ENCODE data around the gene TRIOBP. TPM values are rescaled to one million over a fixed set of nuclear protein-coding genes. Genes with fewer than 3 reads are reported as not detected.
"Not testable (repeated sequence)": the region's sequence is repeated elsewhere in the genome, so short reads cannot be mapped to it uniquely, and the experiment has no call there.

TRIOBP gene
- total RNA-seq, 2 experiments from 2014 or later = 42.0 to 55.2 TPM

DNA sequence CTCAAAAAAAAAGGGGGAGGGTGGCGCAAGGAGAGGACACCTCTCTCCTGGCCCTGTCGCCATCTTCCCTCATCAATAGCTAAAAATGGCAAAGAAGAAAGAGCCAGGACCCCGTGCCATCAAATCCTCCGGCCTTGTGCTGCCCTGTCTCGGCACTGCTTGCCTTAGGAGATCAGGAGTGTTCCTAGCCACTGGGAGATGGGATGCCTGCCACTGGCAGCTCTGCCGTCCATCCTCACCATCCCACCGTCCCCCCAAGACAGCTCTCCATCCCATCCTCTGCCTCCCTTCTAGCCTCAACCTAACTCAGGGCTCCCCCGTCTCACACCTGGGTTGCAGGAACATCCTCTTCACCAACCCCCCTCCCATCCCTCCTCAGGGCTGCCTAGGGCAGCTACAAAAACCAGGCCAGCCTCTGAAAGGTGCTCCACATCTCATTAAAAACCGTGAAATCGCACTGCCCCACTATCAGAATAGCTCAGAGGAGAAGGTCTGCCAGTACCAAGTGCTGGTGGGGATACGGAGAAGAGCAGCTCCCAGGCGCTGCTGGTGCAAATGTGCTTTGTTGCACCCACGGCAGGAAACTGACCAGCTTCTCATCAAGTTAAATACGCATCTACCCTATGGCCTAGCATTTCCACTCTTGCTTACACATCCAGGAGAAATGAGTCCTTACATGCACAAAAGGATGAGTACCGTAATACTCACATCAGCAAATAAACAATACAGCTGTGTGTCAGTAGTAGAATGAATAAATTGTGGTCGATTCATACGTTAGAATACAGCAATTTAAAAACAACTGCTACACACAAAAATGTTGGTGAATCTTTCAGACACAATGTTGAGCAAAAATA, 79.2 kb downstream of the TRIOBP start:
- CTCF ChIA-PET = no interaction called here
- H3K9me3 Mint-ChIP-seq (ENCODE audit: low read depth) = no peaks in the 10 kb centered on the region
- H3K4me1 Mint-ChIP-seq = no peaks in the 10 kb centered on the region
- no peak overlapping the region for H3K27ac Mint-ChIP-seq
- no peak overlapping the region for H3K4me3 Mint-ChIP-seq
- ATAC-seq (no peak), DNase-seq (no peak)
- no peaks in the 10 kb centered on the region for H3K27me3 Mint-ChIP-seq
- peaks cover 7% of the 10 kb centered on the region for H3K36me3 Mint-ChIP-seq

DNA sequence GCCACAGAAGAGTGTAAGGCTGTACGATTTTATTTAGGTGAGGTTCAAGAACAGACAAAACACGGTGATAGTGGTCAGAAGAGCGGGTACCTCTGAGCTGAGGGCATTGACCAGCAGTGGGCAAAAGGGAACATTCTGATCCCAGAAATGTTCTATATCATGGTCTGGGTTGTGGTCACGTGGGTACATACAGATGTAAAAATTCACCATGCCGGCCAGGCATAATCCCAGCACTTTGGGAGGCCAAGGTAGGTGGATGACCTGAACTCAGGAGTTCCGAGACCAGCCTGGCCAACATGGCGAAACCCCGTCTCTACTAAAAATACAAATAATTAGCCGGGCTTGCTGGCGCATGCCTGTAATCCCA, 79.8 kb downstream of the TRIOBP start:
- CTCF ChIA-PET = no interaction called here
- H3K27ac Mint-ChIP-seq = no peak overlapping the region

DNA sequence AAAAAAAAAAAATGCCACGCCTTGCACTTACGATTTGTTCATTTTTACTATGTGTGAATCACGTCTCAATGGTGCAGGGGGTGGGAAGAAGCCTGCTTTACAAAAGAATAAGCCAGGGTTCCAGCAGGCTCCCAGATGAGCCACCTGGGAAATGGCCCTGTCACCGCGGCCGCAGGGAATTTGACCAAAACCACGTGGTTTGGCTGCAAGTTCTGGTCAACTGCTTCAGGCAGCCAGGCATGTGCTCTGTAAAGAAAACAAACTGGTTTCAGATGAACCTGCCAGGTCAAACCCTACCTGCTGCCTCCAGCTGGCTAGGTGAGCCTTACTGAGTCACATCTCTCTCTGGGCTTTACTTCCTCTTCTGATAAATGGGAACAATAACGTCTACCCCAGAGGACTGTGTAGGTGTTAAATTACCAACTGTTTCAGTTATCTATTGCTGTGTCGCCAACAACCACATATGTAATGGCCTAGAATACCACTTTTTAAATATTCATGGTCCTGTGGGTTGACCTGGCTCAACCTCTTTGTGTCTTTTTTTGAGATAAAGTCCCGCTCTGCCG, 80.4 kb downstream of the TRIOBP start:
- CTCF ChIA-PET = no interaction called here
- Mint-ChIP-seq H3K27ac (no peak overlapping the region), H3K9me3 (ENCODE audit: low read depth) (no peaks in the 10 kb centered on the region), H3K36me3 (peaks cover 7% of the 10 kb centered on the region), H3K27me3 (no peaks in the 10 kb centered on the region), H3K4me1 (no peaks in the 10 kb centered on the region), H3K4me3 (no peak overlapping the region)
- no peak for ATAC-seq
- DNase-seq = no peak

More for the DNA sequence above, 79.8 kb downstream of the TRIOBP start:
- Mint-ChIP-seq H3K36me3 (peaks cover 7% of the 10 kb centered on the region), H3K4me3 (no peak overlapping the region), H3K4me1 (no peaks in the 10 kb centered on the region), H3K9me3 (ENCODE audit: low read depth) (no peaks in the 10 kb centered on the region), H3K27me3 (no peaks in the 10 kb centered on the region)
- DNase-seq (no peak), ATAC-seq (no peak)

DNA sequence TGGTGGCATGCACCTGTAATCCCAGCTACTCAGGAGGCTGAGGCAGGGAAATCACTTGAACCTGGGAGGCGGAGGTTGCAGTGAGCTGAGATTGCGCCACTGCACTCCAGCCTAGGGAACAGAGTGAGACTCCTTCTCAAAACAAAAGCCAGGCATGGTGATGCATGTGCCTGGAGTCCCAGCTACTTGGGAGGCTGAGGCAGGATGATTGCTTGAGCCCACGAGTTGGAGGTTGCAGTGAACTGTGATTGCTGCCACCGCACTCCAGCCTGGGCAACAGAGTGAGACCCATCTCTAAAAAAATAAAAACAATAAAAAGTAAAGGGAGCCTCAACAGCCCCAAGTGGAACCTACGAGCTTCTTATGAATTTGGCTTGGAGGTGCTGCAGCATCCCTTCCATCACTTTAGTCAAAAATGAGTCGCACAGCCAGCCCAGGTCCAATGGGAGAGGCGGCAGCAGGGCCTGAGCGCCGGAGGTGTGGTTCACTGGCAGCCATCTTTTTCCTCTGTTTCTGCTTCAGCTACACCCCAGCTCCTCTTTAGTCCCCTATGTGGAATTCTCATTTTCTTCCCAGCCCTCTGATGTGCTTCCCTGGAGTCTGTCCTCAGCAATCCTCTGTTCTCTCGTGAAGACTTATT, 81.6 kb downstream of the TRIOBP start:
- no peaks in the 10 kb centered on the region for H3K9me3 Mint-ChIP-seq (ENCODE audit: low read depth)
- H3K27ac Mint-ChIP-seq = no peak overlapping the region
- H3K36me3 Mint-ChIP-seq = peaks cover 2% of the 10 kb centered on the region
- H3K4me1 Mint-ChIP-seq = no peaks in the 10 kb centered on the region
- DNase-seq (no peak), ATAC-seq (no peak)
- CTCF ChIA-PET = interaction anchor here (0.6 kb wide), 2 partner anchors 18 to 100 kb away, joined by 3 read pairs; no protein-coding TSS in a partner anchor
- no peak overlapping the region for H3K4me3 Mint-ChIP-seq
- no peaks in the 10 kb centered on the region for H3K27me3 Mint-ChIP-seq

DNA sequence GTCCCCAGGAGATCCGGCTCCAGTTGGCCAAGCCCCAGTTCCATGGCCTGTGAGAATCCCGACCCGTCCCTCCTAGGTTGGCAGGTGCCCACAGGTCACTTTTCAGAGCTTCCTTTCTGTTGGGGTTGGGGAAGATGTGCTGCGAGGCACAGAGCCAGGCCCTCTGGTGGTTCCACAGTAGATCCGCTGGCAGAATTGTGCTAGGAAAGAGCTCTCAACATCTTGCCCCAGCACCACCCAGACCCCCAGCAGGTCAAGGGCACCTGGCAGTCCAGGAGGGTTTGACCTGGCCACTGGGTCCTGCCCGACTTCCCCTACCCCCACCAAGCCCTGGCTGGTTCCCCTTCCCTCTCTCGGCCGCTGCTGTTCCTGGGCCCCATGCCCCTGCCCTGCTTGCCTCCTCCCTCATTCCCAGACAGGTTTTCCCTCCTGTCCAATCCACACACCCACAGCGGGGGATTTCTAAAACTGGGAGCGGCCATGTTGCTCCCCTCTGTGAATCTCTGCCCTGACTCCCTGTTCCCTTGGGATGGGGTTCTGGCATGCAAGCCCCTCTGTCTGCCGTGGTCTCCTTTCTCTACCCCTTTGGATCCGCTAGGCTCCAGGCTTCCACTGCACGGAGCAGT, 84.7 kb downstream of the TRIOBP start:
- no peak for ATAC-seq
- H3K27me3 Mint-ChIP-seq = no peaks in the 10 kb centered on the region

DNA sequence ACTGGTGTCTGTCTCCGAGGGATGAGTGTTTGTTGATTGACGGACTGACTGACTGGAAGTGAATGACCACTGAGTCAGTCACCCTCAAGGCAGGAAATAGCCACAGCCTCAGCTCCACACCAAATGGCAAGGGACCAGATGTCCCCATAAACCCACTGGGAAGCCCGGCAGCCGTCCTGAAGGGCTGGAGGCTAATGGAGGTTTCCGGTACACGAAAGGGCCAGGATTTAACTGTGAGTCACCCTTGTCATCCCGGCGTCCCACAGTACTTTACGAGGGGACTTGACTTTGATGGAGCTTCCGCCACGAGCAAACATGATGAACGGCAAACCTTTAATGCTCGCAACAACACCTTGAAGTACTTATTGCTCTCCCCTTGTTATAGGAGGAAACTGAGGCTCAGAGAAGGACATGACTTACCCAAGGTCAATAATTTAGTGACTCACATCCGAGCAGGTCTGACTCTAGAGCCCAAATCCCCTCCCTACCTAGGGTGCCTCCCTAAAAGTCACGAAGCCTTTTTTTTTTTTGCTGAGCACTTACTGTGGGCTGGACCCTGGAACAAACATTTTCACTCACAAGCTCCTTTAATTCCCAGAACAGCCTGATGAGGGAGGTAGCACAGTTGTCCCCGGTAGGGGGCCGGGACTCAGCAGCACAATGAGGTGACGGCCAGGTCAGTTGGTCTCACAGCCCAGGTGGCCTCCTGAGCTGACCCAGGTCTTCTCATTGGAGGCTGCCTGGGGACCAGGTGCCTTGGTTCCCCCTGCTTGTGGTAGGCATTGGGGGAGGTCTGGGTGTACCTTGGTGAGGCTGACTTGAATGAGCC, 85.7 kb downstream of the TRIOBP start:
- CTCF ChIA-PET = interaction anchor here (1.1 kb wide), 1 partner anchor 152 kb away, joined by 3 read pairs; no protein-coding TSS in a partner anchor
- no peaks in the 10 kb centered on the region for H3K36me3 Mint-ChIP-seq
- no peaks in the 10 kb centered on the region for H3K4me1 Mint-ChIP-seq
- H3K4me3 Mint-ChIP-seq = no peak overlapping the region
- DNase-seq (no peak), ATAC-seq (no peak)
- no peaks in the 10 kb centered on the region for H3K9me3 Mint-ChIP-seq (ENCODE audit: low read depth)
- no peaks in the 10 kb centered on the region for H3K27me3 Mint-ChIP-seq
- H3K27ac Mint-ChIP-seq = no peak overlapping the region

More for the DNA sequence above, 84.7 kb downstream of the TRIOBP start:
- Mint-ChIP-seq H3K36me3 (no peaks in the 10 kb centered on the region), H3K4me3 (no peak overlapping the region), H3K4me1 (no peaks in the 10 kb centered on the region), H3K9me3 (ENCODE audit: low read depth) (no peaks in the 10 kb centered on the region), H3K27ac (no peak overlapping the region)
- CTCF ChIA-PET = no interaction called here
- no peak for DNase-seq

DNA sequence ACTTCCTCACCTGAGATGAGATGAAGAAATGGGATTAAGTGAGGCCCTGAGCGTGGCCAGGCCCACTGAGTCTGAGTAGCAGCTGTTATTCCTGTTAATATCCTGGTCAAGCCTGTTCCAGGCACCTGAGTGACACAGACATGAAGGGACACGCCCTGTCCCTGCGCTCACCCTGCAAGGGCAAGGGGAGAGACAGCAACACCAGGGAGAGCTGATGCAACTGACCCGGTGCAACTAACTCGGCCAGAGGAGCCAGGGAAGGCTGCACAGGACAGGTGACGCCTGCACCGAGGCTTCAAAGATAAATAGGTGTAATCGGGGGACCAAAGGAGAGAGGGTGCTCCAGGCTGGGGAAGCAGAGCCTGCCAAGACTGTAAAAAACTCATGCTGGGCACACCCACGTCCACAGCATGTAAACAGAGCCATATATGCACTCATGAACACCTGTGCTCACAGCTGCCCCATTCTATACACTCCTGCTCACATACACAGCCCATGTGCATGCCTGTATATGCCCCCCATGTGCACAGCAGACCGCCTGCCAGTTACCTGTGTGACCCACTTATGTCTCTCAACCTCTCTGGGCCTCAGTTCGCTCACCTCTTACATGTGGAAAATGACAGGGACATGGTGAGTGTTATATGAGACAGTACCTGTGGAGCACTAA, 88.1 kb downstream of the TRIOBP start:
- Mint-ChIP-seq H3K4me3 (no peak overlapping the region), H3K9me3 (ENCODE audit: low read depth) (no peaks in the 10 kb centered on the region), H3K27ac (no peak overlapping the region), H3K4me1 (no peaks in the 10 kb centered on the region), H3K36me3 (no peaks in the 10 kb centered on the region), H3K27me3 (no peaks in the 10 kb centered on the region)
- ATAC-seq (no peak), DNase-seq (no peak)
- CTCF ChIA-PET = no interaction called here

DNA sequence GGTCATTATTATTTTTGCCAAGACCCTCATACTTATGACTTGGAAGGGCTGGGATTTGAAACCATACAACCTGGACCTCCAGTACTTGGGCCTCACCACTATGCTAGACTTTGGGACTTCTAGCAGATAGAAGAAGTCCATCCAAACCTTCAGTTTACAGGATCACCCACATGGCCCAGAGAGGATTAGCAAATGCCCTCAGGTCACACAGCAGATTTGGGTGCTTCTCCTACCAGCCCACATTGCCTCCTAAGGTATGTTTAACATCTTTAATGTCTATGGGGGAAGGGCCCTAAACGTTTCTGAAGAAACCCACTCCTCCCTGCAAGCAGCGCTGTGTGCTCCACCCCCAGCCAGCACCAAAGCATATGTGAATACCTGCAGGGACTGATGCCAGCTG, 93.4 kb downstream of the TRIOBP start:
- H3K36me3 Mint-ChIP-seq = no peaks in the 10 kb centered on the region
- no peaks in the 10 kb centered on the region for H3K4me1 Mint-ChIP-seq
- no peak for ATAC-seq
- H3K4me3 Mint-ChIP-seq = no peak overlapping the region
- H3K27me3 Mint-ChIP-seq = peaks cover 2% of the 10 kb centered on the region
- H3K9me3 Mint-ChIP-seq (ENCODE audit: low read depth) = no peaks in the 10 kb centered on the region
- H3K27ac Mint-ChIP-seq = no peak overlapping the region
- DNase-seq = no peak
- CTCF ChIA-PET = no interaction called here

DNA sequence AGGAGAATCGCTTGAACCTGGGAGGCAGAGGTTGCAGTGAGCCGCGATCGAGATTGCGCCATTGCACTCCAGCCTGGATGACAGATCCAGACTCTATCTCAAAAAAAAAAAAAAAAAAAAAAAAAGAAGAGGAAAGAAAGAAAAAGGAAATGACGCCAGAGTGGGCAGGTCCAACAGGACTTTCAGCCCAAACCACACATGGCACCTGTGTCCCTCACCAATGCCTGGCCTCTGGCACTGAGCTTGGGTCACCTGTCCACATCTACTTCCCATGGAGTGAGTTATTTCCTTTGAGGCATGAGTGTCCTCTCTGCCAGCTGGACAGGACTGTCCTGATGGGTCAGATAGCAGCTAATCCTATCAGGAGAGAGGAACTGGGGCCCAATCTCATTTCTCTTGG, 95.6 kb downstream of the TRIOBP start:
- H3K36me3 Mint-ChIP-seq = no peaks in the 10 kb centered on the region
- DNase-seq (no peak), ATAC-seq (no peak)
- H3K9me3 Mint-ChIP-seq (ENCODE audit: low read depth) = no peaks in the 10 kb centered on the region
- H3K27me3 Mint-ChIP-seq = peaks cover 2% of the 10 kb centered on the region
- CTCF ChIA-PET = interaction anchor here (0.7 kb wide), 1 partner anchor 172 kb away, joined by 3 read pairs; no protein-coding TSS in a partner anchor
- no peak overlapping the region for H3K27ac Mint-ChIP-seq
- no peaks in the 10 kb centered on the region for H3K4me1 Mint-ChIP-seq
- no peak overlapping the region for H3K4me3 Mint-ChIP-seq

DNA sequence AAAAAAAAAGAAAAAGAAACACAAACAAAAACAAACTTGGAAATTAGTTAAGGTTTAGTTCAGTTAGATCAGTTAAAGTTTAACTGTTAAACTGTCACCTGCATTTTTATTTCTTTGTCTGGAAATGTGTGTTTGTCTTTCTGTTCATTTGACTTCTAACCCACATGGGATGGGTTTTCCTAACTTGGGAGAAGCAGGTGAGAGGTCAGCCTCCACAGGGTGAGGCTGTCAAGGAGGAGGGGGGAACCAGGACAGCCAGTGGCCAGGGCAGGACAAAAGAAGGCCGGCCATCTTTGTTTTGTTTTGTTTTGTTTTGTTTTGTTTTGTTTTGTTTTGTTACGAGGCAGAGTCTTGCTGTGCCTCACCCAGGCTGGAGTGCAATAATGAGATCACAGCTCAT, 97.5 kb downstream of the TRIOBP start:
- no peaks in the 10 kb centered on the region for H3K36me3 Mint-ChIP-seq
- H3K9me3 Mint-ChIP-seq (ENCODE audit: low read depth) = no peaks in the 10 kb centered on the region
- DNase-seq (no peak), ATAC-seq (no peak)
- H3K27ac Mint-ChIP-seq = no peak overlapping the region
- CTCF ChIA-PET = no interaction called here
- peaks cover 10% of the 10 kb centered on the region for H3K27me3 Mint-ChIP-seq
- no peak overlapping the region for H3K4me3 Mint-ChIP-seq
- H3K4me1 Mint-ChIP-seq = no peaks in the 10 kb centered on the region

DNA sequence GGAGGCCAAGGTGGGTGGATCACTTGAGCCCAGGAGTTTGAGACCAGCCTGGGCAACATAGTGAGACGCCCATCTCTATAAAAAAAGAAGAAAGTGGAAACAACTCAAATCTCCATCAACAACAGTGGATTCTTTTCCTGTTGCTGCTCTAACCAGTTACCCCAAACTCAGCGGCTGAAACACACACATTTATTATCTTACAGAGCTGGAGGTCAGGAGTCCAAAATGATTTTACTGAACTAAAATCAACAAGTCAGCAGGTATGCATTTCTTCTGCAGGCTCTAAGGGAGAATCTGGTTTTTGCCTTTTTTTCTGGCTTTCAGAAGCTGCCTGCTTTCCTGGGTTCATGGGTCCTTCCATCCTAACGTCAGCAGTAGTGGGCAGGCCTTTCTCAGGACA, 99.2 kb downstream of the TRIOBP start:
- ATAC-seq = no peak
- H3K27ac Mint-ChIP-seq = no peak overlapping the region
- peaks cover 18% of the 10 kb centered on the region for H3K27me3 Mint-ChIP-seq
- DNase-seq = no peak
- CTCF ChIA-PET = interaction anchor here (0.7 kb wide), 1 partner anchor 18 kb away, joined by 3 read pairs; no protein-coding TSS in a partner anchor
- H3K4me1 Mint-ChIP-seq = no peaks in the 10 kb centered on the region
- H3K4me3 Mint-ChIP-seq = no peak overlapping the region
- no peaks in the 10 kb centered on the region for H3K36me3 Mint-ChIP-seq
- H3K9me3 Mint-ChIP-seq (ENCODE audit: low read depth) = no peaks in the 10 kb centered on the region

DNA sequence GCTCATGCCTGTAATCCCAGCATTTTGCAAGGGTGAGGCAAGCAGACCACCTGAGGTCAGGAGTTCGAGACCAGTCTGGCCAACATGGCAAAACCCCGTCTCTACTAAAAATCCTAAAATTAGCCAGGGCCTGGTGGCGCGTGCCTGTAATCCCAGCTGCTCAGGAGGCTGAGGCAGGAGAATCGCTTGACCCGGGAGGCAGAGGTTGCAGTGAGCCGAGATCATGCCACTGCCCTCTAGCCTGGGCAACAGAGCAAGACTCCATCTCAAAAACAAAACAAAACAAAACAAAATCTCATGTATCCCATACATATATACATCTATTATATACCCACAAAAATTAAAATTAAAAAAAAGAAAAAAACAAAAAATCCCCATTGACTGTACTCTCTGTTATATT, 100.4 kb downstream of the TRIOBP start:
- H3K27ac Mint-ChIP-seq; ATAC-seq; H3K4me3 Mint-ChIP-seq; H3K4me1 Mint-ChIP-seq; H3K36me3 Mint-ChIP-seq; H3K9me3 Mint-ChIP-seq (ENCODE audit: low read depth); DNase-seq: not testable (repeated sequence)
- peaks cover 21% of the 10 kb centered on the region for H3K27me3 Mint-ChIP-seq
- CTCF ChIA-PET = interaction anchor here (1.0 kb wide), 1 partner anchor 21 kb away, joined by 4 read pairs; no protein-coding TSS in a partner anchor

All from activated CD8-positive, alpha-beta memory T cell treated with anti-CD3 and anti-CD28 coated beads, Interleukin-2, amount 10 ng/mL, durations not matched to agents 7 days and 5 days (primary cell).